ENCODE measurements around the gene CATSPER1. TPM values are rescaled to one million over a fixed set of nuclear protein-coding genes. Genes with fewer than 3 reads are reported as not detected.
A peak's percentile ranks its signal among the peaks of the same experiment; 100 is the strongest.

Gene CATSPER1
- total and polyA plus RNA-seq, 2 of the 13 experiments (the other 11 are each of a cell fraction or from before 2014, with no cell fraction given) = 0.17 TPM; not detected in 1

GRCh38 chr11:66051766-66052663 is 25.7 kb upstream of the CATSPER1 start, which contains the start of gene SF3B2 (continued):
- no peak for TF ChIP-seq ZNF318 (CRISPR knock-in tag; IDR thresholded peaks at IDR 0.05)
- TF ChIP-seq ZNF3 (CRISPR knock-in tag; IDR thresholded peaks at IDR 0.05) = no peak
- TF ChIP-seq SMC3 (IDR thresholded peaks at IDR 0.05; ENCODE audit: low read length) = no peak
- no peak; the same call in 1 of the 2 replicates for TF ChIP-seq ZNF317 (CRISPR knock-in tag; IDR thresholded peaks at IDR 0.05)
- TF ChIP-seq ZNF143 (CRISPR knock-in tag; IDR thresholded peaks at IDR 0.05) = peak; percentile 97
- TF ChIP-seq ATF5 (CRISPR knock-in tag; IDR thresholded peaks at IDR 0.05; ENCODE audit: low read depth) = no peak
- TF ChIP-seq ZUFSP (CRISPR knock-in tag; IDR thresholded peaks at IDR 0.05; ENCODE audit: borderline replicate concordance) = no peak
- TF ChIP-seq AFF4 (CRISPR knock-in tag; IDR thresholded peaks at IDR 0.05) = no peak
- TF ChIP-seq ZNF367 (CRISPR knock-in tag; IDR thresholded peaks at IDR 0.05; ENCODE audit: borderline replicate concordance) = 0 out of 2 replicates have a peak, but pooled peaks have one; percentile 12
- TF ChIP-seq NFRKB (IDR thresholded peaks at IDR 0.05) = peak; percentile 59; the same call in 1 of the 2 replicates
- TF ChIP-seq ZNF160 (CRISPR knock-in tag; IDR thresholded peaks at IDR 0.05) = no peak
- TF ChIP-seq JUNB (CRISPR knock-in tag; IDR thresholded peaks at IDR 0.05; ENCODE audit: borderline replicate concordance) = no peak
- no peak for TF ChIP-seq TEAD2 (CRISPR knock-in tag; IDR thresholded peaks at IDR 0.05)
- TF ChIP-seq TBP (CRISPR knock-in tag; IDR thresholded peaks at IDR 0.05) = no peak
